Measurements from ENCODE around the gene QSOX1. TPM values are rescaled to one million over a fixed set of nuclear protein-coding genes. Genes with fewer than 3 reads are reported as not detected.

The QSOX1 gene
- polyA plus RNA-seq, 2 donors, result 50.6 to 173 TPM

- 92 to 95% methylated on average over 14 of the region's 14 CpGs for WGBS, 2 donors
- Histone ChIP-seq H3K9me3 (ENCODE audit: control insufficient read depth in 2 of 2, insufficient read depth in 1 of 2, low read depth in 1 of 2, low read length in 1 of 2) (no peaks in the 10 kb centered on the region), H3K4me3 (ENCODE audit: low read depth in 1 of 2, low read length in 2 of 2) (no peak overlapping the region), H3K27ac (ENCODE audit: low read depth in 2 of 2, low read length in 1 of 2) (no peak overlapping the region), H3K36me3 (ENCODE audit: control insufficient read depth in 2 of 2, insufficient read depth in 2 of 2, low read length in 1 of 2) (peaks cover 6 to 63% of the 10 kb centered on the region in 2 donors), H3K4me1 (ENCODE audit: control insufficient read depth in 2 of 2, insufficient read depth in 2 of 2, low read length in 1 of 2) (peaks cover 0 to 7% of the 10 kb centered on the region in 2 donors), H3K27me3 (ENCODE audit: control insufficient read depth in 1 of 2, insufficient read depth in 2 of 2, low read length in 2 of 2) (no peaks in the 10 kb centered on the region)
Measured at GRCh38 chr1:180194048-180194425, 39.4 kb downstream of the QSOX1 start.

GRCh38 chr1:180194546-180195207 is 40.0 kb downstream of the QSOX1 start:
- H3K4me3 ChIP-seq (ENCODE audit: low read depth in 1 of 2, low read length in 2 of 2), result no peak overlapping the region
- no peaks in the 10 kb centered on the region for H3K9me3 ChIP-seq (ENCODE audit: control insufficient read depth in 2 of 2, insufficient read depth in 1 of 2, low read depth in 1 of 2, low read length in 1 of 2)
- H3K36me3 ChIP-seq (ENCODE audit: control insufficient read depth in 2 of 2, insufficient read depth in 2 of 2, low read length in 1 of 2), result peaks cover 3 to 60% of the 10 kb centered on the region in 2 donors
- H3K27ac ChIP-seq (ENCODE audit: low read depth in 2 of 2, low read length in 1 of 2), result no peak overlapping the region
- H3K4me1 ChIP-seq (ENCODE audit: control insufficient read depth in 2 of 2, insufficient read depth in 2 of 2, low read length in 1 of 2), result peaks cover 0 to 7% of the 10 kb centered on the region in 2 donors
- H3K27me3 ChIP-seq (ENCODE audit: control insufficient read depth in 1 of 2, insufficient read depth in 2 of 2, low read length in 2 of 2), result no peaks in the 10 kb centered on the region
- WGBS, 2 donors, result 73 to 82% methylated on average over 19 of the region's 19 CpGs

- no peak overlapping the region for H3K27ac ChIP-seq (ENCODE audit: low read depth in 2 of 2, low read length in 1 of 2)
- WGBS, 2 donors, result 93 to 97% methylated on average over 3 of the region's 3 CpGs
Measured at GRCh38 chr1:180195401-180195800, 40.7 kb downstream of the QSOX1 start.

GRCh38 chr1:180195916-180196315 is 41.2 kb downstream of the QSOX1 start:
- no peaks in the 10 kb centered on the region for H3K9me3 ChIP-seq (ENCODE audit: control insufficient read depth in 2 of 2, insufficient read depth in 1 of 2, low read depth in 1 of 2, low read length in 1 of 2)
- H3K4me3 ChIP-seq (ENCODE audit: low read depth in 1 of 2, low read length in 2 of 2), result no peak overlapping the region
- no peaks in the 10 kb centered on the region for H3K27me3 ChIP-seq (ENCODE audit: control insufficient read depth in 1 of 2, insufficient read depth in 2 of 2, low read length in 2 of 2)
- H3K4me1 ChIP-seq (ENCODE audit: control insufficient read depth in 2 of 2, insufficient read depth in 2 of 2, low read length in 1 of 2), result peaks cover 0 to 7% of the 10 kb centered on the region in 2 donors
- no peak overlapping the region for H3K27ac ChIP-seq (ENCODE audit: low read depth in 2 of 2, low read length in 1 of 2)
- peaks cover 3 to 52% of the 10 kb centered on the region in 2 donors for H3K36me3 ChIP-seq (ENCODE audit: control insufficient read depth in 2 of 2, insufficient read depth in 2 of 2, low read length in 1 of 2)
- 88 to 92% methylated on average over 9 of the region's 9 CpGs for WGBS, 2 donors

More at GRCh38 chr1:180195401-180195800, 40.7 kb downstream of the QSOX1 start:
- Histone ChIP-seq H3K27me3 (ENCODE audit: control insufficient read depth in 1 of 2, insufficient read depth in 2 of 2, low read length in 2 of 2) (no peaks in the 10 kb centered on the region), H3K36me3 (ENCODE audit: control insufficient read depth in 2 of 2, insufficient read depth in 2 of 2, low read length in 1 of 2) (peaks cover 3 to 53% of the 10 kb centered on the region in 2 donors), H3K4me1 (ENCODE audit: control insufficient read depth in 2 of 2, insufficient read depth in 2 of 2, low read length in 1 of 2) (peaks cover 0 to 7% of the 10 kb centered on the region in 2 donors), H3K9me3 (ENCODE audit: control insufficient read depth in 2 of 2, insufficient read depth in 1 of 2, low read depth in 1 of 2, low read length in 1 of 2) (no peaks in the 10 kb centered on the region), H3K4me3 (ENCODE audit: low read depth in 1 of 2, low read length in 2 of 2) (no peak overlapping the region)

- H3K36me3 ChIP-seq (ENCODE audit: control insufficient read depth in 2 of 2, insufficient read depth in 2 of 2, low read length in 1 of 2), result peaks cover 3 to 46% of the 10 kb centered on the region in 2 donors
Measured at GRCh38 chr1:180196436-180197003, 41.9 kb downstream of the QSOX1 start.

GRCh38 chr1:180197231-180197630 is 42.6 kb downstream of the QSOX1 start:
- Histone ChIP-seq H3K4me1 (ENCODE audit: control insufficient read depth in 2 of 2, insufficient read depth in 2 of 2, low read length in 1 of 2) (peaks cover 0 to 7% of the 10 kb centered on the region in 2 donors), H3K9me3 (ENCODE audit: control insufficient read depth in 2 of 2, insufficient read depth in 1 of 2, low read depth in 1 of 2, low read length in 1 of 2) (no peaks in the 10 kb centered on the region), H3K36me3 (ENCODE audit: control insufficient read depth in 2 of 2, insufficient read depth in 2 of 2, low read length in 1 of 2) (peaks cover 3 to 43% of the 10 kb centered on the region in 2 donors), H3K27ac (ENCODE audit: low read depth in 2 of 2, low read length in 1 of 2) (no peak overlapping the region), H3K4me3 (ENCODE audit: low read depth in 1 of 2, low read length in 2 of 2) (no peak overlapping the region), H3K27me3 (ENCODE audit: control insufficient read depth in 1 of 2, insufficient read depth in 2 of 2, low read length in 2 of 2) (no peaks in the 10 kb centered on the region)
- 83 to 89% methylated on average over 5 of the region's 5 CpGs for WGBS, 2 donors

More at GRCh38 chr1:180196436-180197003, 41.9 kb downstream of the QSOX1 start:
- Histone ChIP-seq H3K4me1 (ENCODE audit: control insufficient read depth in 2 of 2, insufficient read depth in 2 of 2, low read length in 1 of 2) (peaks cover 0 to 7% of the 10 kb centered on the region in 2 donors), H3K4me3 (ENCODE audit: low read depth in 1 of 2, low read length in 2 of 2) (no peak overlapping the region), H3K27me3 (ENCODE audit: control insufficient read depth in 1 of 2, insufficient read depth in 2 of 2, low read length in 2 of 2) (no peaks in the 10 kb centered on the region), H3K9me3 (ENCODE audit: control insufficient read depth in 2 of 2, insufficient read depth in 1 of 2, low read depth in 1 of 2, low read length in 1 of 2) (no peaks in the 10 kb centered on the region), H3K27ac (ENCODE audit: low read depth in 2 of 2, low read length in 1 of 2) (no peak overlapping the region)
- 89 to 91% methylated on average over 17 of the region's 17 CpGs for WGBS, 2 donors

- H3K4me1 ChIP-seq (ENCODE audit: control insufficient read depth in 2 of 2, insufficient read depth in 2 of 2, low read length in 1 of 2), result peaks cover 0 to 7% of the 10 kb centered on the region in 2 donors
- no peak overlapping the region for H3K27ac ChIP-seq (ENCODE audit: low read depth in 2 of 2, low read length in 1 of 2)
- no peaks in the 10 kb centered on the region for H3K27me3 ChIP-seq (ENCODE audit: control insufficient read depth in 1 of 2, insufficient read depth in 2 of 2, low read length in 2 of 2)
- H3K36me3 ChIP-seq (ENCODE audit: control insufficient read depth in 2 of 2, insufficient read depth in 2 of 2, low read length in 1 of 2), result peaks cover 3 to 38% of the 10 kb centered on the region in 2 donors
- H3K9me3 ChIP-seq (ENCODE audit: control insufficient read depth in 2 of 2, insufficient read depth in 1 of 2, low read depth in 1 of 2, low read length in 1 of 2), result no peaks in the 10 kb centered on the region
- H3K4me3 ChIP-seq (ENCODE audit: low read depth in 1 of 2, low read length in 2 of 2), result no peak overlapping the region
- WGBS, 2 donors, result 63 to 65% methylated on average over 4 of the region's 4 CpGs
Measured at GRCh38 chr1:180198196-180198595, 43.5 kb downstream of the QSOX1 start.

- Histone ChIP-seq H3K4me3 (ENCODE audit: low read depth in 1 of 2, low read length in 2 of 2) (no peak overlapping the region), H3K27me3 (ENCODE audit: control insufficient read depth in 1 of 2, insufficient read depth in 2 of 2, low read length in 2 of 2) (no peaks in the 10 kb centered on the region), H3K4me1 (ENCODE audit: control insufficient read depth in 2 of 2, insufficient read depth in 2 of 2, low read length in 1 of 2) (peaks cover 0 to 7% of the 10 kb centered on the region in 2 donors), H3K36me3 (ENCODE audit: control insufficient read depth in 2 of 2, insufficient read depth in 2 of 2, low read length in 1 of 2) (peaks cover 3 to 36% of the 10 kb centered on the region in 2 donors), H3K9me3 (ENCODE audit: control insufficient read depth in 2 of 2, insufficient read depth in 1 of 2, low read depth in 1 of 2, low read length in 1 of 2) (no peaks in the 10 kb centered on the region), H3K27ac (ENCODE audit: low read depth in 2 of 2, low read length in 1 of 2) (no peak overlapping the region)
- WGBS, 2 donors, result 79 to 90% methylated on average over 5 of the region's 5 CpGs
Measured at GRCh38 chr1:180198611-180199010, 43.9 kb downstream of the QSOX1 start.

- no peak overlapping the region for H3K4me3 ChIP-seq (ENCODE audit: low read depth in 1 of 2, low read length in 2 of 2)
- peaks cover 0 to 6% of the 10 kb centered on the region in 2 donors for H3K4me1 ChIP-seq (ENCODE audit: control insufficient read depth in 2 of 2, insufficient read depth in 2 of 2, low read length in 1 of 2)
- no peaks in the 10 kb centered on the region for H3K9me3 ChIP-seq (ENCODE audit: control insufficient read depth in 2 of 2, insufficient read depth in 1 of 2, low read depth in 1 of 2, low read length in 1 of 2)
- H3K27me3 ChIP-seq (ENCODE audit: control insufficient read depth in 1 of 2, insufficient read depth in 2 of 2, low read length in 2 of 2), result no peaks in the 10 kb centered on the region
- H3K27ac ChIP-seq (ENCODE audit: low read depth in 2 of 2, low read length in 1 of 2), result no peak overlapping the region
- H3K36me3 ChIP-seq (ENCODE audit: control insufficient read depth in 2 of 2, insufficient read depth in 2 of 2, low read length in 1 of 2), result peaks cover 2 to 34% of the 10 kb centered on the region in 2 donors
- 87 to 92% methylated on average over 12 of the region's 12 CpGs for WGBS, 2 donors
Measured at GRCh38 chr1:180199018-180199417, 44.3 kb downstream of the QSOX1 start.
